SK-N-SH treated with all-trans-retinoic acid at 6 μM for 48 hours (cell line): Measurements from ENCODE around the gene B3GALT5.

Source experiments
- ARNTL ChIP-seq: fragments of 450-650 bp; formaldehyde crosslinking; IDR thresholded peaks from 2 replicates; pipeline ENCODE4 v1.5.0; 2020; ENCODE audit warnings: low read depth, mild to moderate bottlenecking, moderate library complexity, borderline replicate concordance
- BACH2 ChIP-seq: fragments of 250-450 bp; sonication (Bioruptor Pico); IDR thresholded peaks from 2 replicates; pipeline ENCODE4 v1.9.0; 2021; ENCODE audit warnings: mild to moderate bottlenecking, borderline replicate concordance
- OSR1 ChIP-seq: fragments of 250-450 bp; sonication (Bioruptor Pico); IDR thresholded peaks from 2 replicates; pipeline ENCODE4 v1.8.0; 2022; ENCODE audit warnings: moderate library complexity, mild to moderate bottlenecking, inconsistent platforms
- PPARA ChIP-seq: fragments of 250-450 bp; sonication (Bioruptor Pico); IDR thresholded peaks from 2 replicates; pipeline ENCODE4 v1.5.0; 2020; ENCODE audit warnings: mild to moderate bottlenecking, borderline replicate concordance
- RARB ChIP-seq: fragments of 250-450 bp; sonication (Bioruptor Pico); IDR thresholded peaks from 2 replicates; pipeline ENCODE4 v1.8.0; 2021; ENCODE audit warnings: mild to moderate bottlenecking, moderate library complexity
- ZNF565 ChIP-seq: fragments of 450-650 bp; formaldehyde crosslinking; conservative IDR thresholded peaks from 2 replicates; pipeline ENCODE4 v1.5.0; 2020; ENCODE audit warnings: low read depth, mild to moderate bottlenecking, moderate library complexity
- TF ChIP-seq, protein P1 (sequence below): fragments of 250-450 bp; sonication (Bioruptor Pico); IDR thresholded peaks from 2 replicates; pipeline ENCODE4 v1.5.0; 2020; ENCODE audit warnings: mild to moderate bottlenecking, moderate library complexity
- TF ChIP-seq, protein P2 (sequence below): fragments of 250-450 bp; sonication (Bioruptor Pico); IDR thresholded peaks from 2 replicates; pipeline ENCODE4 v1.8.0; 2020; ENCODE audit warnings: mild to moderate bottlenecking, moderate library complexity, borderline replicate concordance

DNA sequence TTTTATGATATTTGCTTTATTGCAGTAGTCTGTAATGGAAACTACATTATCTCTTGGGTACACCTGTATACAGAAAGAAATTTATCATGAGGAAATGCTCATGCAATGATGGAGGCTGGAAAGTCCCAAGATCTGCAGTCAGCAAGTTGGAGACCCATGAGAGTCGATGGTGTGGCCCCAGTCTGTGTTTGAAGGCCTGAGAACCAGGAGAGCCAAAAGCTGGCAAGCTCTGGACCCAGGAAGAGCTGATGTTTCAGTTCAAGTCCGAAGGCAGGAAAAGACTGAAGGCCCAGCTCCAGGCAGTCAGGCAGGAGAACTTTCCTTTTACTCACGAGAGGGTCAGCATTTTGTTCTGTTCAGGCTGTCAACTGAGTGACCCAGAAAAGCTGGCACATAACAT lies 42.2 kb downstream of the B3GALT5 start:
- TF ChIP-seq ARNTL (CRISPR knock-in tag) (no peak), PPARA (CRISPR knock-in tag) (no peak), OSR1 (no peak), BACH2 (CRISPR knock-in tag) (no peak), RARB (CRISPR knock-in tag) (no peak), ZNF565 (CRISPR knock-in tag) (no peak)
- TF ChIP-seq, protein P1, sequence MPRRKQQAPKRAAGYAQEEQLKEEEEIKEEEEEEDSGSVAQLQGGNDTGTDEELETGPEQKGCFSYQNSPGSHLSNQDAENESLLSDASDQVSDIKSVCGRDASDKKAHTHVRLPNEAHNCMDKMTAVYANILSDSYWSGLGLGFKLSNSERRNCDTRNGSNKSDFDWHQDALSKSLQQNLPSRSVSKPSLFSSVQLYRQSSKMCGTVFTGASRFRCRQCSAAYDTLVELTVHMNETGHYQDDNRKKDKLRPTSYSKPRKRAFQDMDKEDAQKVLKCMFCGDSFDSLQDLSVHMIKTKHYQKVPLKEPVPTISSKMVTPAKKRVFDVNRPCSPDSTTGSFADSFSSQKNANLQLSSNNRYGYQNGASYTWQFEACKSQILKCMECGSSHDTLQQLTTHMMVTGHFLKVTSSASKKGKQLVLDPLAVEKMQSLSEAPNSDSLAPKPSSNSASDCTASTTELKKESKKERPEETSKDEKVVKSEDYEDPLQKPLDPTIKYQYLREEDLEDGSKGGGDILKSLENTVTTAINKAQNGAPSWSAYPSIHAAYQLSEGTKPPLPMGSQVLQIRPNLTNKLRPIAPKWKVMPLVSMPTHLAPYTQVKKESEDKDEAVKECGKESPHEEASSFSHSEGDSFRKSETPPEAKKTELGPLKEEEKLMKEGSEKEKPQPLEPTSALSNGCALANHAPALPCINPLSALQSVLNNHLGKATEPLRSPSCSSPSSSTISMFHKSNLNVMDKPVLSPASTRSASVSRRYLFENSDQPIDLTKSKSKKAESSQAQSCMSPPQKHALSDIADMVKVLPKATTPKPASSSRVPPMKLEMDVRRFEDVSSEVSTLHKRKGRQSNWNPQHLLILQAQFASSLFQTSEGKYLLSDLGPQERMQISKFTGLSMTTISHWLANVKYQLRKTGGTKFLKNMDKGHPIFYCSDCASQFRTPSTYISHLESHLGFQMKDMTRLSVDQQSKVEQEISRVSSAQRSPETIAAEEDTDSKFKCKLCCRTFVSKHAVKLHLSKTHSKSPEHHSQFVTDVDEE (CRISPR knock-in tag) = no peak
- TF ChIP-seq, protein P2, sequence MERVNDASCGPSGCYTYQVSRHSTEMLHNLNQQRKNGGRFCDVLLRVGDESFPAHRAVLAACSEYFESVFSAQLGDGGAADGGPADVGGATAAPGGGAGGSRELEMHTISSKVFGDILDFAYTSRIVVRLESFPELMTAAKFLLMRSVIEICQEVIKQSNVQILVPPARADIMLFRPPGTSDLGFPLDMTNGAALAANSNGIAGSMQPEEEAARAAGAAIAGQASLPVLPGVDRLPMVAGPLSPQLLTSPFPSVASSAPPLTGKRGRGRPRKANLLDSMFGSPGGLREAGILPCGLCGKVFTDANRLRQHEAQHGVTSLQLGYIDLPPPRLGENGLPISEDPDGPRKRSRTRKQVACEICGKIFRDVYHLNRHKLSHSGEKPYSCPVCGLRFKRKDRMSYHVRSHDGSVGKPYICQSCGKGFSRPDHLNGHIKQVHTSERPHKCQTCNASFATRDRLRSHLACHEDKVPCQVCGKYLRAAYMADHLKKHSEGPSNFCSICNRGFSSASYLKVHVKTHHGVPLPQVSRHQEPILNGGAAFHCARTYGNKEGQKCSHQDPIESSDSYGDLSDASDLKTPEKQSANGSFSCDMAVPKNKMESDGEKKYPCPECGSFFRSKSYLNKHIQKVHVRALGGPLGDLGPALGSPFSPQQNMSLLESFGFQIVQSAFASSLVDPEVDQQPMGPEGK (CRISPR knock-in tag) = no peak
